ENCODE results near the gene DDI2. TPM values are rescaled to one million over a fixed set of nuclear protein-coding genes. Genes with fewer than 3 reads are reported as not detected.

The DDI2 gene
- polyA plus RNA-seq, 1 experiment = 7.8 TPM

DNA sequence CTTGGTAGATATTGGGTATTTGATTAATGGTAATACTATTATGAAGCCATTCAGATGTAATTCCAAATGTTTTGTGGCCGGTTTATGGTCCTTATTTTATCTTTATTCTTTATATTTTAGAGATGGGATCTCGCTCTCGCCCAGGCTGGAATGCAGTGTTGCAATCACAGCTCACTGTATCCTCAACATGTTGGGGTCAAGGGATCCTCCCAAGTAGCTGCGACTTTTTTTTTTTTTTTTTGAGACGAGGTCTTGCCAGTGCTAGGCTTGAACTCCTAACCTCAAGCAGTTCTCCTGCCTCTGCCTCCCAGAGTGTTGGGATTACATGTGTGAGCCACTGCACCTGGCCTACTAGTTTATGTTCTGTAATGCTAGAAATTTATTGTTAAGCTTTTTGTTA lies 4.7 kb downstream of the DDI2 start:
- no peaks in the 10 kb centered on the region for H3K27me3 ChIP-seq (ENCODE audit: control insufficient read depth, insufficient read depth, low read length)
- TF ChIP-seq CTCF (IDR thresholded peaks at IDR 0.05; ENCODE audit: low read depth, low read length) = no peak
- ChIA-PET CTCF (interaction anchor here (0.6 kb wide), 1 partner anchor 10 kb away, joined by 4 read pairs; no protein-coding TSS in a partner anchor), POLR2A (interaction anchor here (0.5 to 1.0 kb wide), 4 partner anchors 11 to 92 kb away, joined by 3 to 7 read pairs (median 4); no protein-coding TSS in a partner anchor)
- DNase-seq (ENCODE audit: low read depth, low spot score) = no peak
- H3K27ac ChIP-seq (ENCODE audit: low read depth, low read length) = no peak overlapping the region
- H3K9me3 ChIP-seq (ENCODE audit: control insufficient read depth, insufficient read depth, low read length) = no peaks in the 10 kb centered on the region; the same call in 1 of the 2 replicates
- no peak overlapping the region for H3K4me3 ChIP-seq (ENCODE audit: low read depth, low read length)

DNA sequence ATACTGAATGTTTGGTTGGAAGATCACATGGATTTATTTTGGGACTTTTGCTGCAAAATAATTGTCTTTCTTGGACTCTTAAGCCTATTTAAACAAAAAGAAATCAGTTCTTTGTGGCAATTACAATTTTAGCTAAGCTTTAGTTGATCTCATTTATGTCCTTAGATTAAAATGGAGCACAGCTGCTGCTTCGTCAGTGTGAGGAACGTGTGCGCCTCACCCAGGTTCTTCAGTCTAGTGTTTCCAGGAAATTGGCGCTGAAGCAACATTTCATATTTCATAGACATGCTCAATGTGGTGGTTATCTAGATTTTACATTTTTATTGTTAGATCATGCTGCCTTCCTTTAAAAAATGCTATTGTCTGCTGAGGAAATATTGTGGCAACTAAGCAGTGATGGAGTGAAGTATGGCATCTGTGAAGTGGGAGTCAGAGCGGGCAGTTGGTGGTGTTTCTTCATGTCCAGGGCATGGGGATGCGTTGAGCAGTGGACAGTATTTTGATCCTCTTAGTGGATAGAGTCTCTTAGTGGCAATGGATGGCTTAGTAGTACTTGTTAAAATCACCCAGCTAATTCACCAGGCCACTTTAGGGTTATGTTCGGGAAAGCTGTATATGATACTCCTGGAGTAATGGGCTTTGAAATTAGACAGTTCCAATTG lies 5.6 kb downstream of the DDI2 start:
- no peak for TF ChIP-seq CTCF (IDR thresholded peaks at IDR 0.05; ENCODE audit: low read depth, low read length)
- POLR2A ChIA-PET = interaction anchor here (0.5 to 1.0 kb wide), 2 partner anchors 10 to 43 kb away, joined by 3 to 5 read pairs; no protein-coding TSS in a partner anchor
- Histone ChIP-seq H3K27ac (ENCODE audit: low read depth, low read length) (no peak overlapping the region), H3K27me3 (ENCODE audit: control insufficient read depth, insufficient read depth, low read length) (no peaks in the 10 kb centered on the region), H3K4me3 (ENCODE audit: low read depth, low read length) (no peak overlapping the region), H3K9me3 (ENCODE audit: control insufficient read depth, insufficient read depth, low read length) (no peaks in the 10 kb centered on the region; the same call in 1 of the 2 replicates)
- DNase-seq (ENCODE audit: low read depth, low spot score) = no peak
- CTCF ChIA-PET = interaction anchor here (0.6 kb wide), 1 partner anchor 11 kb away, joined by 4 read pairs; no protein-coding TSS in a partner anchor

- H3K27me3 ChIP-seq (ENCODE audit: control insufficient read depth, insufficient read depth, low read length) = no peaks in the 10 kb centered on the region
- no peak overlapping the region for H3K4me3 ChIP-seq (ENCODE audit: low read depth, low read length)
- no peak for TF ChIP-seq CTCF (IDR thresholded peaks at IDR 0.05; ENCODE audit: low read depth, low read length)
- ChIA-PET POLR2A (no interaction called here), CTCF (interaction anchor here (1.0 kb wide), 1 partner anchor 27 kb away, joined by 3 read pairs; no protein-coding TSS in a partner anchor)
- no peaks in the 10 kb centered on the region; the same call in 1 of the 2 replicates for H3K9me3 ChIP-seq (ENCODE audit: control insufficient read depth, insufficient read depth, low read length)
- H3K27ac ChIP-seq (ENCODE audit: low read depth, low read length) = no peak overlapping the region
- DNase-seq (ENCODE audit: low read depth, low spot score) = no peak
These were observed 6.2 kb downstream of the DDI2 start for GRCh38 chr1:15623435-15623834.

DNA sequence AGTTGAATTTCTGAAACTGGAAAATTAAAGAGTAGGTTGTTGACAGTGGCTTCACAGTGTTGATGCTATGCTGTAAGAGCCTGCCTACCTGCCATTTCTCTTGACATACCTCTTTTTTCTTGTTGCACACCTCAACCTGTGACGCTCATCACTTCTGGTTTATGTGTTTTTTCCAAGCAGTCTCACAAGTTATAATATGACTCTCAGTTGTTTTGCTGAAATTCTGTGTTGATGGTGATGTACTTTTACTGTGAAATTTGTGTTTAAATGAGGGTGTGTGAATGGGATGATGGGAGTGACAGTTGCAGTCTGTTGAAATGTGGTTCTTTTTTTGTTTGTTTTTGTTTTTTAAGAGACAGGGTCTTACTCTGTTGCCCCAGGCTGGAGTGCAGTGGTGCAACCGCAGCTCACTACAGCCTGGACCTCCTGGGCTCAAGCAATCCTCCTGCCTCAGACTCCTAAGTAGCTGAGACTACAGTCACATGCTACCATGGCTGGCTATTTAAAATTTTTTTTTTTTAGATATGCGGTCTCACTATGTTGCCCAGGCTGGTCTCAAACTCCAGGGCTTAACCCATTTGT lies 7.0 kb downstream of the DDI2 start:
- Histone ChIP-seq H3K4me3 (ENCODE audit: low read depth, low read length) (no peak overlapping the region), H3K27ac (ENCODE audit: low read depth, low read length) (no peak overlapping the region), H3K27me3 (ENCODE audit: control insufficient read depth, insufficient read depth, low read length) (no peaks in the 10 kb centered on the region), H3K9me3 (ENCODE audit: control insufficient read depth, insufficient read depth, low read length) (no peaks in the 10 kb centered on the region; the same call in 1 of the 2 replicates)
- DNase-seq (ENCODE audit: low read depth, low spot score) = no peak
- TF ChIP-seq CTCF (IDR thresholded peaks at IDR 0.05; ENCODE audit: low read depth, low read length) = no peak
- POLR2A ChIA-PET = interaction anchor here (0.6 to 0.7 kb wide), 2 partner anchors 47 to 170 kb away, joined by 4 to 5 read pairs; no protein-coding TSS in a partner anchor
- CTCF ChIA-PET = interaction anchor here (1.0 kb wide), 1 partner anchor 28 kb away, joined by 3 read pairs; no protein-coding TSS in a partner anchor
